EH (cell line): ENCODE results near the gene SLIT1.

Source experiments
- DNase-seq: peaks from one replicate; pipeline ENCODE4 v3.0.0-alpha.2; 2015; ENCODE audit warnings: low read depth

SLIT1 gene

DNA sequence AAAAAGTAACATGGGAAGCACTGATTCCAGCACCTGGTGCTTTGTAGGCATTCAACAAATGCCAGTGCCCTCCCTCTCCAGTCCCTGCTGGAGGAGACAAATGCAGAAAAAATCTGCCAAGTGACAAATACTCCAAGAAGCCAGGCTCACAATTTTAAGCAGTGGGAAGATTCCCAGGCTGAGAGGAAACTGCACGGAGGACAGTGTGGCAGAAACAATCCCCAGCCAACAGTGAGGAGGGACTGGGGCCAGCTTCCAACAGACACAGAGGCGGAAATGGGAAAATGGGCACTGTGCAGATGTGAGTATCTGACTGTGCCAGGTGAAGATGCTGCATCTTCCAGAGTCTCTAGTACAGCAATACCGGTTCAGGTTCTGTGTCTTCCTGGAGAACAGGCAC, 106.3 kb downstream of the SLIT1 start:
- DNase-seq, result no peak

DNA sequence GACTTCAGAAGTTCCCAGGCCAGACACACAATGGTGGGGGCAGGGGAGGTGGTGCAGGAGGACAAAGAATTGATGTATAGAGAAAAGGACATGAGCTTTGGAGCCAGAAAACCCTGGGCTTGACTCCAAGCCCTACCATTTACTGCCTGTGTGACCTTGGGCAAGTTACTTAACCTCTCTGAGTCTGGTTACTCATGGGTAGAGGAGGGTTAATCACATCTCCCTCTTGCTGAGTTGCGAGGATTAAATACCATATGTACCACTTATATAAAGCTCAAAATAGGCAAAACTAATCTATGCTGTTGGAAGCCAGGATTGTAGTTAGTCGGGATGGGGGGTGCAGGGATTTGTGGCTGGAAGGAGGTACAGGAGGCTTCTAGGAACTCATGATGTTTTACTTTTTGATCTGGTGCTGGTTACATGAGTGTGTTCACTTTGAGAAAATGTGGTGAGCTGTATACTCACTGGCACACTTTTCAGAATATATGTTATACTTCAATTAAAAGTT, 106.8 kb downstream of the SLIT1 start:
- no peak for DNase-seq

DNA sequence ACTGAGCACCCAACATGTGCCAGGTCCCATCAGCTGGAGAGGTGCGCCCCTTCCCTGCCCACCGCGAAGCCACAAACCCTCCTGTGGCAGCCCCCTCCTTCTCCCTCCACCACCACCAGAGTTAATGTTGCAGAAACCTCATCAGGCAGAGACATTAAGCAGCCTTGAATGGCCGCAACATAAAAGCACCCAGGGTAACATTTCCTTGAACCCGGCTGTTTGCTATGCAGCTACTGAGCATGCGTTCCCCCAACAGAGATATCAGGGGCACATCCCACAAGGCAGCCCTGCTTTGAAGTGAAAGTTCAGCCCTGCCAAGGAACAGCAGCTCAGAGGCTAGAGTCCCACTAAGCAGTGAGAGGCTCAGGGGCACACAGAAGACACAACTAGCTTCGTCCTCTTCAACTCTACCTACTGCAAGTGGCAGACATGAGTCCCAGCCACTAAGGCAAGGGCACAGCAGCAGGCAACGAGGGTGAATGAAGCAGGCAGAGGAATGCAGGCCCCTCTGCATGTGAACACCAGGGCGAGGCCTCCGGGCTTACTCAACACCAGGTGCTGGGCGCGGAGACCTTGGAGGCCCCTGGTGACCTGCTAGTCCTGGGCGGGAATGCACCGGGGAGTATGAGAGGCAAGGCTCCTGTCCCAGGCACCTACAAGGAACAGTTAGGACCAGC, 107.4 kb downstream of the SLIT1 start:
- no peak for DNase-seq

DNA sequence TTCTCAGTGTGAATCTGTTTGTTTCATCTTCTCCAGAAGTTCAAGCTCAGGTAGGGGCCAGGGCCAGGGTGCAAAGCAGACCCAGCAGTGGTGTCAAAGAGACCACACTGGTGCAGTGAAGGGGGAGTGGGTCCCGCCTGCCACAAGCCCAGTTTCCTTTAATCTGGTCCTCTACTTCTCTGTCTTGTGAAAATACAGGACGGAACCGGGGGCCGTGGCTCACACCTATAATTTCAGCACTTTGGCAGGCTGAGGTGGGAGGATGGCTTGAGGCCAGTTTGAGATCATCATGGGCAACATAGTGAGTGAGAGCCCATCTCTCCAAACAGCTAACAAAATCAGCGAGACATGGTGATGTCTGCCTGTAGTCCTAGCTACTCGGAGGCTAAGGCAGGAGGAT, 109.0 kb downstream of the SLIT1 start:
- no peak for DNase-seq

DNA sequence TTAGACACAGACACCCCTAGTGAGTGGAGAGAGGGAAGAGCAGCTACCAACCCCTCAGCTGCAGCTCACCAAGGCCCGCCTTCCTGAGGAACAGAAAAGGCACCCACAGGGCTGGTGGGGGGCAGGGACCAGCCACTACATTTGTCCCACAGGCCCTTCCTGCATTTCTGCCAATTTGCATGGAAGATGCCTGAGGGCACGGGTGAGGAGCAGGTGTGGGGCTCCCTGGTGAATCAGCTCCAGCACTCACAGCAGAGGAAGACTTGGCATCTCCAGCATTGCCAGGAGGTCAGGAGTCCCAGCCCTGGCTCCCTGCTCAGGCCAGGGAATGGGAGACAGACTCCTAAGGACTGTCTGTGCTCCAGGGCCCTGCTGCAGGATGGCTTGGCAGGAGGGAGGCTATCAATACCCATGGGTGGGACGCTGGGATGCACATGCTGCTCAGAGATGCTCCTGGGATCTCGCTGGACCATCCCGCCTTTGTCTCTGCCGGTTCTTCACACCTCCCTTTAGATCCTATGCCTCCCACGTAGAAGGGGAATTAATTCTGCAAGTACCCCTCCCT, 109.7 kb downstream of the SLIT1 start:
- no peak for DNase-seq

DNA sequence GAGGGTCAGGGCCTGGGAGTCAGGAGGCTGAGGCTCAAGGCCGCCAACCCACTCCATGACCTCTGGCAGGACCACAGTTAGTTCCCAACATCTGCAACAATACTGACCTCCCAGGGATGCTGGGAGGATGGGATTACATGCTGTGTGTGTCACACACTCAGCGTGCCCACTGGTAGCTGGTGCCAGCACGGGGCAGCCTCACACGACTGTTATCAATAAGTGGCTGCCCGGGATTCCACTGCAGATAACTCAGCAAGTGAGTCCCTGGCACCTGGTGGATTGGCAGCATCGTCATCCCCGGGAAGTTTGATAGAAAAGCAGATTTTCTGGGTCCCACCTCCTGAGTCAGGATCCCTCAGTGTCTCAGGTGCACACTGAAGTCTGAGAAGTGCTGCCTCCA, 110.3 kb downstream of the SLIT1 start:
- no peak for DNase-seq

DNA sequence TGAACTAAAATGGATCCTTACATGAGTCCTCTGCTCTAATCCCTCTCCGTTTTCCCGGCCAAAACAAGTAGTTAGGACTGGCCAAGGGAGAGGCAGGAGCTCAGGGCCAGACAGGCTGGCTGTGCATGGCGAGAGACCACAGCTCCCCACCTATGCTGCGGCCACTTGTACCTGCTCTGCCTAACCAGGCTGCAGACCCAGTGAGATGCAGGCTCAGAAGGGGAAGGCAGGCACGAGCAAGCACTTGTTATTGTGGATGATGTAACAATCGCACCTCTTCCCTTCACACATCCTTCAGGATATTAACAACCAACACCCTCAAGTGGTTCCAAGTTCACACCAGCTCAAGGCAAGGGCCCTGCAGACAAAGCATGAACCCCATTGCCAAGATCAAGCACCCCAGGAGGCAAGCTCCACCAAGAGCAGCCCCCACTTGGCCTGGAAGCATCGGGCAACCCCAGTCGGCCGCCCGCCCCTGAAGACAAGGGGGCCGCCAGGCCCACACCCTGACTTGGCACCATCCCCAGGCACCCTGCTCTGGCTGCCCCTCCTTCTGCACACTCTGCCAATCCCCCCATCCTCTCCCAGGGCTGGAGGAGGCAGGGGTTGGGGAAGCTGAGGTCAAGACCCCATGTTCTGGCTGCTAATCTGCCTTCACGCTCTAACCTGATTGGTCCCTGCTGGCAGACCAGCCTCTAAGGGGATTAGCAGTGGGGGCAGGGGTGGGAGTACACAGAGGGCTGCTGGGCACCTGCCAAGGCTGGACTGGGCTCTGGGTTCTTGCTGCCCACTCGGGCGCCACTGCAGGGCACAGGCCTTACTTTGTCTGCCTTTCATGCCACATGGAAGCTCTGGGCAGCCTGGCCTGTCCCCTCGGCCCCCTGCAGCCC, 111.3 kb downstream of the SLIT1 start:
- no peak for DNase-seq

DNA sequence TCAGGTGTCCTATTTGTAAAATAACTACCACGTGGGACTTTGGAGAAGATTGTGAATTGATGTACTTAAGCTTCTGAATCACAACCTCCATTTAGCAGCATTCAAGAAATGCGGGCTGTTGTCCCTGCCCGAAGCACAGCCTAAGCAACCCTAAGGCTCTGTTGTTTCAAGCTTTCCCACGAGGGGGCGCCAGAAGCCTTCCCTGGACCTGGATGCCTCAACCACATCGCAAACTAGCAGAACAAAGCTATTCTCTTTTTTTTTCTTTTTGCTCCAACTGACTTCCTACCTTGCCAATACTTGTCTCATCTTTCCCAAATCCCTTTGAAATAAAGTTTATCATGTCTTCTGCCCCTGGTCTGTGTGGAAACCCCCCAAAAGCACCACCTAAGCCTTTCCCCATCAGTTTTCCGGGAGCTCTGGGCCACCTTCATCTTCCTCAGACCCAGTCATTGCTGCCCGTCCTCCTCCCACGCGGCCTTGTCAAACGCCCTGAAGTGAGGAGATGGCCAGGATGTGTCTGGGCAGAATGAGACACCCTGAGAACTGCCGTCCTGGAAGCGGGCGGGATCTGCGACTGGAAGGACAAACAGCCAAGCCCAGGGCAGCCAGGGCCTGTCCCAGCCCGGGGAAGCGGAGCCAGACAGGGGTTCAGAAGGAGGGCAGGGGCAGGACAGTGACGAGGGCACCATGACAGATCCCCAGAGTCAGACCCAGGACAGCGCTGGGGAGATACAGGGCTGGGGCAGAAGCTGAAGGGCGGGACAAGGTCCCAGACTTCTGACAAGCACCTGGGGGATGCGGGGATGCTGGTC, 112.7 kb downstream of the SLIT1 start:
- DNase-seq, result peak; percentile 74

DNA sequence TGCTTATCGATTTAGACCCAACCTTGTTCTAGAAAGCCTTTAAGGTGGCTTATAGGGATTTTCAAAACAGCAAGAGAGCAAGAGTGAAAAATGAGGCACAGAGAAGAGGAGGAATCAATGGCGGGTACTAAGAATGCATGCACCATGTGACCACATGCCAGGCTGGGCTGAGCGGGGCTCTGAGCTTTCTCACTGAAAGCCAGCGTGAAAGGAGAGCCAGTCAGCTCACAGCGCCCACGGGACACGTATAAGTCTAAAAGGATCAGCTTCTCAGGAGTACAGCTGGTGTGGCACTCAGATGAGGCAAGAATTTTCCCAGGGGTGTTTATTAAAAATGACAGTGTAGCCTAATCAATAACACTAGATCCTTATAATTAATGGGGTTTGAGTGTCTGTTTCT, 114.3 kb downstream of the SLIT1 start:
- no peak for DNase-seq

DNA sequence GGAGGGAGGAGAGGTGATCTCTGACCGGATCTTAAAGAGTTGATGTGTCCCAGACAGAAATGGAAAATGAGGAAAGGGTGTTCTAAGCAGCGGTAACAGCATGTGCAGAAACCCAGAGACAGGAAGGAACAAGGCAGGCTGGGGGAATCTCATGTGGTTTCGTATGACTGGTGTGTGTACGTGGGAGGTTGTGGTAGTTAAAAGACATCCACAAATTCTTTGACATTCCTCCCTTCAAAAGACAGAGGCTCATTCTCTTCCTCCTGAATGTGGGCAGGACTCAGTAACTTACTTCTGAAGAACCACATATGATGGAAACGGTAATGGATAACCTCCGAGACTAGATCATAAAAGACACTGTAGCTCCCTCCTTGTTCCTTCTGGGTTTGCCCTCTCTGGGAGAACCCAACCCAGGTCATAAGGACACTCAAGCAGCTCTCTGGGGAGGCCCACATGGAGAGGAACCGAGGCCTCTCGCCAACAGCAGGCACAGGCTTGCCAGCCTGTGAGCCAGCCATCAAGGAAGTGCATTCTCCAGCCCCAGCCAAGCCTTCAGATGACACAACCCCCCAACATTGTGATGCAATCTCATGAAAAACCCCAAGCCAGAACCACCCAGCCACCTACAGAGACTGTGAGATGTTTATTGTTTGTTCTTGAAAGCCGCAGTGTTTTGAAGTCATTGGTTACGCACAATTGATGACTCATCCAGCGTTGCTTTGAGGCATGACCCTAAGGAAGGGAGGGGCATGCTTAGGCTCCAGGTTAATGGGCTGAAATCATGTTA, 116.0 kb downstream of the SLIT1 start:
- no peak for DNase-seq

DNA sequence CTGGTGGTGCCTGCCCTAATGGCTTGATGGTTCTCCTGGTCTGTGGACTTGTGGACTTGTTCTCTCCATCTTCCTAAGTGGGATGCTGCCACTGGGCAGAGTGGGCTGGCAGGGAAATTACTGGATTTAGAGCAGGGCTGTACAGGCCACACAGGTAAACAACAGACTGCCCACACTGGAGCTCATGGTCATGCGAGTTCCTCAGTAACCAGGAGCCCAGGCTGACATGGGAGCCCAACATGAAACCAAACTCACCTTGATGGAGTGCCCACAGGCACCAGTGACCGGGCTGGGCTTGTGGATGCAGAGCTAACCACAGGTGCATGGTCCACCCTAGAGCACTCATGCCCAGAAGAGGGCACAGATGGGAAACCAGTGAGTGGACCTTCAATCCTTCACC, 116.7 kb downstream of the SLIT1 start:
- no peak for DNase-seq

DNA sequence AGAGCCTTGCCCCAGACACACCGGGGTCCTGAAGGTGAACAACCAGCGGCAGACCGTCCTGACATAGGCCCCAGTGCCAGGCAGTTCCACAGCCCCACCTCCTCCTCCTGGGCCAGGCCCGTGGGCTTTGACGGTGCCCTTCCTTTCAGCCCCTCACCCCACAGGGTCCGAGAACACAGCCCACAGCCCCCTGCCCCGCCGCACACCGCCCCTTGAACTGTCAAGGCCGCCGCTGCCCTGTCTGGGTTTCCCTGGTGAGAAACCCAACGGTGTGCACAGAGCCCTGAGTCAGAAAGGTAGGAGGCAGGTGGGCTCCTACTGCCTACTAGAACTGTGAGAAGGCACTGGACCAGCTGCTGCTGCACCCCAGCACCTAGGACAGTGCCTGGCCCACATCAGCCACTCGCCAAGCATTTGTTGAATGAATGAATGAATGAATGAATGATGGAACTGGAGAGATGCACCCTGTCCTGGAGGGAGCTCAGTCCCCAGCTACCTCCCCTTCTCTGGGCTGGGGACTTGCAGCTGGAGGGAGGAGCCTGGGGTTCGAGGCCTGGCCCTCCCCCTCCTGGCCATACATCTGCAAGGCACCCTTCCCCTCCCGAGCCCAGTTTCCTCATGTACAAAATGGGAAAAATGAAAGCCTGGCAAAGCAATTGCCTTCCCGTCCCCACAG, 117.9 kb downstream of the SLIT1 start:
- no peak for DNase-seq

DNA sequence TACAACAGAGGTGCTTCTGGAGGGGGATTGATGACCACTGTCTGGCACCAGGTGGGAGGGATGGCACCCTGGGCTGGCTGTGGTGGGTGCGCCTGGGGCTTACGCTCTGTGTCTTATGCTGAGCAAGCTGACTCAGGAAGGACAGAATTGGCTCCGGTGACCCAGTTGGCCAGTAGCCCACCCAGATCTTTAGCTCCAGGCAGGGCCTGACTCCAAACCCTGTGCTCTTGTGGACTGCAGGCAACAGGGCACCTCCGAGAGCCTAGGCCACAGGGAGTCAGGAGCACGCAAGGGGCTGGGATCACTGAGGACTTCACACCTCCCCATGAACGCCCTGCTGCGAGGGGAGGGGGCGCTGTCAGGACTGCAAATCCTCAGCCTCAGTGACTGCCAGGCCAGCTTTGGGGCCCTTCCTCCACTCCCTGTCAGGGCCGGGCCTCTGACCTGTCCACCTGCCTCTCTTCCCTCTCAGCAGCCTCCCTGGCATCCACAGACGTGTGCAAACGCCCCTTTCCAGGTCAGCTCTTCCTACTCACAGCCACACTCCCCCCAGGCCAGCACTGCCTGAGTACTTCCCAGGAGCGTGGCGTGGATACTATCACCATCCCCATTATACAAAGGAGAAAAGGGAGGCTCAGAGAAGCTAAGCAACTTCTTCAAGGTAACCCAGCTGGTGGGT, 118.7 kb downstream of the SLIT1 start:
- DNase-seq, result no peak

DNA sequence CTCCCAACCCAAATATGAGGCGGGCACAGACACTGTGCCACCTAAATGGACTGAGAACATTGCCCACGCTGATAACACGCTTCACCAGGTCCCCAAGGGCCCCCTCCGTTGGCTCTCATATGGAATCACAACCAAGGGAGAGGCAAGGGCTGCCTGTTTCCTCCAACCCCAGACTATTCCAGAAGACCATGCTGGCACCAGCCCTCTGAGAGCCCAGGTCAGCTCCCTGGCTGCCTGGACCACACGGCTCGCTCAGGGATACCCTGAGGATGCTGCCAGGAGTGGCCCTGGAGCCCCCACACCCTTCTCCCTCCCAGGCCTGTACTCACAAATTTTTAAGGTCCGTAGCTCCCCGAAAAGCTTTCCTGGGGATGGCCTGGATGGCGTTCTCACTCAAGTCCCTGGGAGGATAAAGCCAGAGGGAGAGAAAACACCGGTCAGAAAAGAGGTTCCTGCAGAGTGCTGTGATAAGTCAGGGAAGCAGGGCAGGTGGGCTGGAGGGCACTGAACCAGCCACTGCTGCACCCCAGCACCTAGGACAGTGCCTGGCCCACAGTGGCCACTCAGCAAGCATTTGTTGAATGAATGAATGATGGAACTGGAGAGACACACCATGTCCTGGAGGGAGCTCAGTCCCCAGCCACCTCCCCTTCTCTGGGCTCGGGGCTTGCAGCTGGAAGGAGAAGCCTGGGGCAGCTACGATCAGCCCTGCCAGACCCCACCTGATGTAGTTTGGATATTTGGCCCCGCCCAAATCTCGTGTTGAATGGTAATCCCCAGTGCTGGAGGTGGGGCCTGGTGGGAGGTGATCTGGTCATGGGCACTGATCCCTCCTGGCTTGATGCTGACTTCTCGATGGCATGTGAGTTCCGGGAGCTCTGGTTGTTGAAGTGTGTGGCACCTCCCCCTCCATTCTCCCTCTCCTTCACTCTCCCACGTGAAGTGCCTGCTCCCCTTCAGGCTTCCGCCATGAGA, 119.8 kb downstream of the SLIT1 start:
- no peak for DNase-seq

DNA sequence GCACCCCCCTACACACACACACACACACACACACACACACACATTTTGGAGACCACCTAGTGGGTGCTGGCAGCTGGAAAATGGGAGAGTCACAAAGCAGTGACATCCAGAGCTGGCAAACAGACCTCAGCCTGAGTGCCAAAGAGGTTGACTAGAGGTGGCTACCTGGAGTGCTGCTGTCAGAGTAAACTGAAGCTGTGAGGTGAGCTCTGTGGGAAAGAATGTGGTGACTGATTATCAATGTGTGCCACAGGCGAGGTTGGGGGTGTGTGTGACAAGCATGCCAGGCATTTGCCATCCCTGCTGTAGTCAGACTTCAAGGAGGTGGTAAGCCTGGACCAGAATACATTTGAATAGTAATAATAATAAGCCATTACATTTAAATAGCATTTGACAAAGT, 120.6 kb downstream of the SLIT1 start:
- no peak for DNase-seq

DNA sequence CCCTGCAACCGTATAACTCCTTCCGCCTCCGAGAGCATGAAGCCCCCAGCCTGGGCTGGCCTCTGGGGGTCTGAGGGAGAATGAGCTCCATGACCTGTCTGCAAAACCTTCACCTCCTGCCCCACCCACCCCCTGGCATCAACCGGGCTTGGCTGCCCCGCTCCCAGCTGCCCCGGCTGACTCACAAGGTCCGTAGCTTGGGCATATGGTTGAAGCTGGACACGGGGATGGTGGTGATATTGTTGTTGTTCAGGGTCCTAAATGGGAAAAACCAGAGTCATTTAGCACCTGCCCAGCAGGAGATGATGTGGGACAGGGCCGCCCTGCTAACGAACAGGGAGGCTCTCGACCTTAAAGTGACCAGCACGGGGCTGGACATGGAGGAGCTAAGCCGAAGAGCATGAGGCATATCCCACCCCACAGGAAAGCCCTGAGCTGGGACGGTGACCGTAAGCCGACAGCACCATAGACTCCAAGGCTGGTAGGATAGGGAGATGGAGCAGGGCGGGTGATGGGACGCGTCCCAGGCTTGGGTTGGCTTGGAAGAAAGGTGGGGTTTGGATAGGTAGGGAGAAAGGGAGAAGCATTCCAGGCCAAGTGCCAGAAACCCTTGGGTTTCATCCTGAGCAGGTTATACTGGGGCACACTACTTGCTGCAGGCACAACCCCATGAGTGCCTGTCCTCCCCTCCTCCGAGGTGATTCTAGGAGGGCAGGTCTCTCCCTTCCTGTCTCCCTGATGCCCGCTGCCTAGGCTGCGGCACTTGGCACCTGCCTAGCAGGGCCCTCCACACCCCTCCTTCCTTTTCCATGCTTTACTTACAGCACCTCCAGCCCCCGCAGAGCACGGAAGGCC, 121.5 kb downstream of the SLIT1 start:
- DNase-seq, result no peak

DNA sequence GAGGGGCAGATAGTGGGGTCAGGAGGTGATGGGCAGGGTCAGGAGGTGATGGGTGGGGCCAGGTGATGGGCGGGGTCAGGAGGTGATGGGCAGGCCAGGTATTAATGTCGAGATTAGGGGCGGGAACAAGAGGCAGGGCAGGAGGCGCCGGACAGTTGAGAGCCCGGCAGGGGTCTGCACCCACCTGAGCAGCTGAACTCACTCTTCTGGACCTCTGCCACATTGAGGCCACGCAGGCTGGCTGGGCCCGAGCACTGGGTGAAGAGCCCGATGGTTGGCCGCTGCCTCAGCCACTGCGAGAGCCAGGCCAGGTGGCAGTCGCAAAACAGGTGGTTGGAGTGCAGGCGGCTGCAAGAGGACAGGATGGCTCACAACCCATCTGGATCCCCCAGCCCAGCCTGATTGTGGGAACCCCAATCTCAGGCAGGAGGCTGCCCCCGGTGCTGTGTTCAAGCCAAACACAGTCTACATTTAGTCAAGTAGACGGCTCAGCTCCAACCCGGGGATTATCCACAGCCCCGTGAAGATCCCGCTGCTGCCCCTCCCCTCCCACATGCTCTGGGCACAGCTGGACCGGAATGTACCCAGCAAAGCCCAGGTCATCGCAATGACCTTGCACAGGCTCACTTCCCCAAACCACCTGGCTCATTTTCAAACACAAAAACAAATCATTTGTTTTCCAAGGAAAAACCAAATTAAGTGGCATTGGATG, 122.3 kb downstream of the SLIT1 start:
- DNase-seq, result no peak
